DND-41 (cell line): Measurements from ENCODE around the gene RIPOR2.

Source experiments
- ATAC-seq: fragments of 200-7000 bp; cut with Tn5 transposase; 3 replicates; pipeline ENCODE4 v1.9.1; 2021; ENCODE audit warnings: low read depth; ENCODE audit not compliant: insufficient read depth
- DNase-seq: peaks from one replicate; pipeline ENCODE4 v3.0.0-alpha.2; 2020
- H2AFZ ChIP-seq: 2 replicates; pipeline ENCODE4 v1.6.0; 2012; ENCODE audit warnings: low read depth, low read length
- H3K27ac ChIP-seq: 2 replicates; pipeline ENCODE4 v1.5.1; 2012; ENCODE audit warnings: low read length, inconsistent platforms
- H3K27me3 ChIP-seq: fragments of 200-600 bp; sonication (generic); 2 replicates; pipeline ENCODE4 v1.6.0; 2012; ENCODE audit warnings: low read length, mild to moderate bottlenecking, inconsistent platforms; ENCODE audit not compliant: insufficient read depth, poor library complexity
- H3K36me3 ChIP-seq: 2 replicates; pipeline ENCODE4 v1.5.1; 2012; ENCODE audit warnings: low read length, inconsistent platforms; ENCODE audit not compliant: insufficient read depth
- H3K4me1 ChIP-seq: 2 replicates; pipeline ENCODE4 v1.5.1; 2012; ENCODE audit warnings: mild to moderate bottlenecking, low read length; ENCODE audit not compliant: insufficient read depth
- H3K4me2 ChIP-seq: 2 replicates; pipeline ENCODE4 v1.6.0; 2012; ENCODE audit warnings: mild to moderate bottlenecking, moderate library complexity, low read length, inconsistent platforms; ENCODE audit not compliant: insufficient read depth
- H3K4me3 ChIP-seq, 2 experiments: fragments of 200-600 bp in 1 of 2; shearing (Covaris generic) in 1 of 2; 2 replicates each; pipeline ENCODE4 v1.5.1; 2012 to 2016; ENCODE audit warnings: inconsistent platforms in 2 of 2, low read length in 2 of 2, mild to moderate bottlenecking in 2 of 2, low read depth in 1 of 2, moderate library complexity in 1 of 2
- H3K79me2 ChIP-seq: 2 replicates; pipeline ENCODE4 v1.6.0; 2012; ENCODE audit warnings: low read length, inconsistent platforms; ENCODE audit not compliant: insufficient read depth
- H3K9ac ChIP-seq: 2 replicates; pipeline ENCODE4 v1.6.0; 2012; ENCODE audit warnings: low read depth, mild to moderate bottlenecking, inconsistent platforms, low read length, moderate library complexity
- H3K9me3 ChIP-seq: 2 replicates; pipeline ENCODE4 v1.5.1; 2012; ENCODE audit warnings: low read length, moderate library complexity, mild to moderate bottlenecking, inconsistent platforms; ENCODE audit not compliant: insufficient read depth, severe bottlenecking
- H4K20me1 ChIP-seq: 2 replicates; pipeline ENCODE4 v1.6.0; 2012; ENCODE audit warnings: low read length; ENCODE audit not compliant: insufficient read depth
- EZH2 ChIP-seq: IDR thresholded peaks from 3 replicates; pipeline ENCODE4 v1.6.1; 2012; ENCODE audit warnings: borderline replicate concordance, low read depth, mild to moderate bottlenecking, moderate library complexity, low read length, inconsistent platforms; ENCODE audit not compliant: severe bottlenecking
- TF ChIP-seq, protein P1 (sequence below): IDR thresholded peaks from 2 replicates; pipeline ENCODE4 v1.5.1; 2012; ENCODE audit warnings: borderline replicate concordance, low read length, moderate library complexity, mild to moderate bottlenecking; ENCODE audit not compliant: poor library complexity, severe bottlenecking; ENCODE audit errors: extremely low read depth

The RIPOR2 gene

DNA sequence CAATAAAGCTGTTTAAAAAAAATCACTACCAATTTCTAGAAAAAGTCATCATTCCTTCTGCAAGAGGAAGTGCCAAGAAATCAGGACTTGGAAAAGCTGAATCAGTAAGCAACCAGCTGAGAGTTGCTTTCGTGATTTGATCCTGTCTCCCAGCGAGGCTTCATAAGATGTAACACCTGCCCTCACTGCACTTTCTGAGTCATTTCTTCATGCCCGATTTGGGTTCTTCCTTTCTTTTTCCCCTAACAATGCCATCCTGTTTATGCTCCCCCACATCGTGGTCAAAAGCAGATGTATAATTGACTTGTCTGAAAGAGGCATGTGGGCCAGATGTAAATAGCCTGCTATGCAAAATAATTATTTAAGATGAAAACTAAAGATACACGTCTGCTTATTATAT lies 52.1 kb downstream of the RIPOR2 start:
- Histone ChIP-seq H3K4me3 (no peak overlapping the region), H3K79me2 (no peaks in the 10 kb centered on the region), H3K9me3 (no peaks in the 10 kb centered on the region), H3K27me3 (no peaks in the 10 kb centered on the region), H3K4me2 (no peak overlapping the region), H3K4me1 (peaks cover 15% of the 10 kb centered on the region), H4K20me1 (no peaks in the 10 kb centered on the region), H3K9ac (no peak overlapping the region), H2AFZ (no peak overlapping the region), H3K36me3 (no peaks in the 10 kb centered on the region), H3K27ac (no peak overlapping the region)
- ATAC-seq = peak; percentile 82
- peak; percentile 39 for DNase-seq
- TF ChIP-seq, protein P1, sequence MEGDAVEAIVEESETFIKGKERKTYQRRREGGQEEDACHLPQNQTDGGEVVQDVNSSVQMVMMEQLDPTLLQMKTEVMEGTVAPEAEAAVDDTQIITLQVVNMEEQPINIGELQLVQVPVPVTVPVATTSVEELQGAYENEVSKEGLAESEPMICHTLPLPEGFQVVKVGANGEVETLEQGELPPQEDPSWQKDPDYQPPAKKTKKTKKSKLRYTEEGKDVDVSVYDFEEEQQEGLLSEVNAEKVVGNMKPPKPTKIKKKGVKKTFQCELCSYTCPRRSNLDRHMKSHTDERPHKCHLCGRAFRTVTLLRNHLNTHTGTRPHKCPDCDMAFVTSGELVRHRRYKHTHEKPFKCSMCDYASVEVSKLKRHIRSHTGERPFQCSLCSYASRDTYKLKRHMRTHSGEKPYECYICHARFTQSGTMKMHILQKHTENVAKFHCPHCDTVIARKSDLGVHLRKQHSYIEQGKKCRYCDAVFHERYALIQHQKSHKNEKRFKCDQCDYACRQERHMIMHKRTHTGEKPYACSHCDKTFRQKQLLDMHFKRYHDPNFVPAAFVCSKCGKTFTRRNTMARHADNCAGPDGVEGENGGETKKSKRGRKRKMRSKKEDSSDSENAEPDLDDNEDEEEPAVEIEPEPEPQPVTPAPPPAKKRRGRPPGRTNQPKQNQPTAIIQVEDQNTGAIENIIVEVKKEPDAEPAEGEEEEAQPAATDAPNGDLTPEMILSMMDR = no peak
- no peak for TF ChIP-seq EZH2

DNA sequence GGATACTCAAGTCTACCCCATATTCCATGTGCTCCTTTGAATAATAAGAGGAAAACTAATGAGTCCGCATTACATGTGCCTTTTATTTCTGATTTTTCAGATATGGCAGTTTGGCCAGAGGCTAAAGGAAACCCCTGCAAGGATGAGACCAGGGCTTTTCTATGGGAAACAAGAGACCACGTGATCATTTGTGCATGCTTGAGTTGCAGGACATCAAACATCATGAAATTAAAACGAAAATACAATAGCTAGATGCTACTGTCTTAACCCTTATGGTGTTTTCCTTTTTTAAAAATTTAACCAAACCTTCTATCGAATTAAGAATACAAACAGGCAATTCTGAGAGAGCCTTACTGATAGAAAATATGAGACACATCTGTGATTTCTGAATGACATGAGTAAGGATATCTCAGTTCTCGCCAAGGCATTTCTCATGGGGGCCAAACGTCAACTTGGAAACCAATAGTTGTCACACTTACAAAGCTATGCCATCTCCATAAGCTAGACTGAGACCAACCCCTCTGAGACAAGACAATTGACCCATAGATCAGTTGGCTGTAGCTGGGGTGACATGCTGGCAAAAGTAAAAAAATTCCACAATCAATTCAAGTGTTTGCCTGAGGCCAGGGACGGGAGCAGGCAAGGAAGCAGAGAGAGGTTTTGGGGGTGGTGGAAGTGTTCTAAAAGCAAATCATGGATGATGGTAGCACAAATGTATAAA lies 52.8 kb downstream of the RIPOR2 start:
- H4K20me1 ChIP-seq = no peaks in the 10 kb centered on the region
- no peaks in the 10 kb centered on the region for H3K36me3 ChIP-seq
- H3K9ac ChIP-seq = no peak overlapping the region
- no peaks in the 10 kb centered on the region for H3K79me2 ChIP-seq
- no peak overlapping the region for H3K4me2 ChIP-seq
- TF ChIP-seq, protein P1 = no peak
- no peak for TF ChIP-seq EZH2
- H3K4me3 ChIP-seq = no peak overlapping the region
- ATAC-seq (no peak), DNase-seq (no peak)
- H3K9me3 ChIP-seq = peaks cover 2% of the 10 kb centered on the region
- H2AFZ ChIP-seq = no peak overlapping the region
- H3K27ac ChIP-seq = no peak overlapping the region
- H3K4me1 ChIP-seq = peaks cover 15% of the 10 kb centered on the region
- H3K27me3 ChIP-seq = no peaks in the 10 kb centered on the region

DNA sequence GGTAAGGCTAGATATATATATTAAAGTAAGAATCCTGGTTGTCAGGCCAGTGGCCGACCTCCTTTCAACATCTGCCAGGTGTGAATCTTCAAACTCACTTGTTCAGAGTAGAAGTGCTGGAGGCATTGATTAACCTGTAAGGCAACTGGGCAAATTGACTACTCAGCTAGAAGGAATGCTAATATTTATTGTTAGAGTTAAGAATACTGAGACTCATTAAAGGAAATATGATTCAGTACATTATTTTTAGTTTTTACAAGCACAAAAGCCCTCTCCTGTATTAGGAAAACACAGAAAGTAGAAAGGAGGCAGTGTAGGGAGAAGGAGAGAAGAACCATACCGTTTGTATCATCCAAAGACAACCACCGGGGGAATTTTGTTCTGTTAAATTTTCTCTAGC lies 53.5 kb downstream of the RIPOR2 start:
- TF ChIP-seq EZH2 = no peak
- TF ChIP-seq, protein P1 = no peak
- H4K20me1 ChIP-seq = no peaks in the 10 kb centered on the region
- no peak overlapping the region for H2AFZ ChIP-seq
- no peak overlapping the region for H3K9ac ChIP-seq
- no peaks in the 10 kb centered on the region for H3K79me2 ChIP-seq
- H3K27me3 ChIP-seq = no peaks in the 10 kb centered on the region
- H3K4me3 ChIP-seq = no peak overlapping the region
- H3K4me2 ChIP-seq = no peak overlapping the region
- peaks cover 15% of the 10 kb centered on the region for H3K4me1 ChIP-seq
- no peaks in the 10 kb centered on the region for H3K36me3 ChIP-seq
- peaks cover 7% of the 10 kb centered on the region for H3K9me3 ChIP-seq
- H3K27ac ChIP-seq = no peak overlapping the region
- ATAC-seq (no peak), DNase-seq (no peak)
